Measurements from ENCODE around the gene WASL.
"Not testable (repeated sequence)": the region's sequence is repeated elsewhere in the genome, so short reads cannot be mapped to it uniquely, and the experiment has no call there.

- TF ChIP-seq SUZ12 (IDR thresholded peaks at IDR 0.05); ARNT (IDR thresholded peaks at IDR 0.05); HDGF (IDR thresholded peaks at IDR 0.05; ENCODE audit: borderline replicate concordance); ELF4 (IDR thresholded peaks at IDR 0.05); TARDBP (IDR thresholded peaks at IDR 0.05): not testable (repeated sequence)
Measured at GRCh38 chr7:123634011-123634573, 114.7 kb downstream of the WASL start.

Data from HEK293T (cell line).